Stimulated activated memory B cell treated with anti-CD40 and anti-IgM and Interleukin-4, amounts not matched to agents 10 μg/mL and 1 μg/mL and 100 μg/mL, for 72 hours (primary cell): ENCODE data around the gene MATN3.

ENCODE experiments used
- ATAC-seq: fragments of 150-1000 bp; cut with Tn5 transposase; 2 replicates; pipeline ENCODE4 v1.10.0; 2021
- H3K27ac Mint-ChIP-seq: one replicate; pipeline ENCODE4 v1.8.0; 2022; ENCODE audit warnings: mild to moderate bottlenecking, mixed read lengths
- H3K27me3 Mint-ChIP-seq: one replicate; pipeline ENCODE4 v1.8.0; 2022; ENCODE audit warnings: mixed read lengths
- H3K36me3 Mint-ChIP-seq: one replicate; pipeline ENCODE4 v1.8.0; 2022; ENCODE audit warnings: mixed read lengths
- H3K4me1 Mint-ChIP-seq: one replicate; pipeline ENCODE4 v1.8.0; 2022; ENCODE audit warnings: mixed read lengths
- H3K4me3 Mint-ChIP-seq: one replicate; pipeline ENCODE4 v1.8.0; 2022; ENCODE audit warnings: mild to moderate bottlenecking, moderate library complexity, mixed read lengths
- H3K9me3 Mint-ChIP-seq: one replicate; pipeline ENCODE4 v1.8.0; 2022; ENCODE audit warnings: mixed read lengths

Gene MATN3

DNA sequence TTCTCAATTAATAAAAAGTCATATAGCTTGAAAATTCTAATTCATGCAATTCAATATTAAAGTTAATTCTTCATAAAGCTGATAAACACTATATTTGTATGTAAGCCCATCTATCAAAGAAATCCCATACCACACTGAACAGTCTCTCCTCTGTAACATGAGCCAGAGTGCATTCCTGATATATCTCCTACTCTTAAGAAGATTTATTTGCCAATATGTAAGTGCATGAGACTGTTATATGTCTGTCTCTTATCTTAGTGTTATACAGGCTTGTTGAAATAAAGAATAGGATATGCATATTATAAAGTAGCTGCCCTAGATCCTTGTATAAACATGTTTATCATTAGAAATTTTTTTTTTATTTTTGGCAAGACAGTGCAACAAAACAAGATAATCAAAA is 70.3 kb downstream of the MATN3 start:
- Mint-ChIP-seq H3K9me3 (no peaks in the 10 kb centered on the region), H3K36me3 (peaks cover 27% of the 10 kb centered on the region)

More for the DNA sequence above, 70.3 kb downstream of the MATN3 start:
- Mint-ChIP-seq H3K4me1 (no peaks in the 10 kb centered on the region), H3K27me3 (no peaks in the 10 kb centered on the region), H3K27ac (no peak overlapping the region), H3K4me3 (no peak overlapping the region)
- ATAC-seq: no peak
